ENCODE results near the gene UBL7.

DNA sequence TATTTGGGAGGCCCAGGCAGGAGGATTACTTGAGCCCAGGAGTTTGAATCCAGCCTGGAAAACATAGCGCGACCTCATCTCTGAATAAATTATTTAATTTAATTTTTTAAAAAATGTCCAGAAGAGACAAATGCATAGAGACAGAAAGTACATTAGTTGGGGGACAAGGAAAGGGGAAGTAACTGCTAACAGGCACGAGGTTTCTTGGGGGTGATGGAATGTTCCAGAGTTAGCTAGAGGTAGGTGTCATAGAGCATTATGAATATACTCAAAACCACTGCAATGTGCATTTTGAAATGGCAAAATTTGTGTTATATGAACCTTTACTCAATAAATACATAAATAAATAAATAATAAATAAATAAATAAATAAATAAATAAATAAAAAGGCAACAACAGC is 61.9 kb downstream of the UBL7 start:
- no peak for TF ChIP-seq POLR2A (IDR thresholded peaks at IDR 0.05; ENCODE audit: low read depth, low read length)
- no peak for TF ChIP-seq POLR2AphosphoS5 (IDR thresholded peaks at IDR 0.05; ENCODE audit: low read depth, low read length)
